ENCODE results near the gene CCR4. TPM values are rescaled to one million over a fixed set of nuclear protein-coding genes. Genes with fewer than 3 reads are reported as not detected.

CCR4 gene
- total and polyA plus RNA-seq, 2 of the 8 experiments (the other 6 are each of a cell fraction or from before 2014, with no cell fraction given) = 0.11 to 0.15 TPM

DNA sequence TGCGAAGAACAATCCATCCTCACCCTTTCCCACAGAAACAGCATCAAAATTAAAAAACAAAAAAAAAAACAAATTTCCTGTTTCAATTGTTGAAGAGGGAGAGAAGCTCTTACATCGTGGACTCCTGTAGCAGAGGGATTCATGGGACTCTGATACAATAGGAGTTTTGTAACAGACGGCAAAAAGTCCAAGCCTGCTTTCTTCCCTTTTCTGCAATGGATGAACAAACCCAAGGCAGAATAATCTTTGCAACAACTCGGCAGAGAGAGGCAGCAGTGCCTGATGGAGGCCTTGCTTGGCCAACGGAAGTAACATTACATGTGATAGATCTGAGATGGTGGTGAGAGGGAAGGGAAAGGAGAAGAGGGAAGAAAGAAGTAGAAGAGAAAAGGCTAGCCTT is 26.9 kb downstream of the CCR4 start:
- H2BK20ac ChIP-seq (ENCODE audit: low read length) = no peak overlapping the region
- H2BK12ac ChIP-seq (ENCODE audit: low read depth, low read length) = no peak overlapping the region
- ChIA-PET POLR2A (ENCODE audit: partially characterized antibody) (interaction anchor here (0.6 kb wide), 2 partner anchors 40 to 160 kb away, joined by 3 read pairs; partner anchors contain the start of gene TRIM71), CTCF (ENCODE audit: partially characterized antibody) (interaction anchor here (0.7 to 4.3 kb wide), 2 partner anchors 11 to 30 kb away, joined by 3 to 25 read pairs; no protein-coding TSS in a partner anchor)
- no peak overlapping the region for H2AFZ ChIP-seq (ENCODE audit: low read length)
- H2AK5ac ChIP-seq (ENCODE audit: low read depth, low read length) = no peak overlapping the region
- no peak overlapping the region for H3K56ac ChIP-seq (replicated peaks; ENCODE audit: insufficient read length, low read depth, low read length)
- H3K79me1 ChIP-seq (ENCODE audit: low read depth, low read length) = no peaks in the 10 kb centered on the region
- no peaks in the 10 kb centered on the region for H3K9me3 ChIP-seq (ENCODE audit: insufficient read depth in 2 of 2, low read depth in 1 of 2, low read length in 1 of 2)
- no peaks in the 10 kb centered on the region for H4K20me1 ChIP-seq (replicated peaks in 1 of 2; ENCODE audit: control insufficient read depth in 1 of 2, insufficient read depth in 2 of 2, low read length in 2 of 2)
- no peak overlapping the region for H3K4ac ChIP-seq (replicated peaks; ENCODE audit: insufficient read length, low read depth, low read length)
- TF ChIP-seq GTF2F1 (IDR thresholded peaks at IDR 0.05; ENCODE audit: borderline replicate concordance, low read depth, low read length) (no peak), SIX5 (IDR thresholded peaks at IDR 0.05; ENCODE audit: low read depth, low read length) (no peak), JUN (IDR thresholded peaks at IDR 0.05; ENCODE audit: low read depth, low read length) (no peak), EGR1 (IDR thresholded peaks at IDR 0.05; ENCODE audit: borderline replicate concordance, low read depth, low read length) (no peak), TAF1 (IDR thresholded peaks at IDR 0.05; ENCODE audit: low read depth, low read length) (no peak), POU5F1 (IDR thresholded peaks at IDR 0.05; ENCODE audit: low read depth, low read length) (no peak)
- H3K4me1 ChIP-seq (replicated peaks in 1 of 4; ENCODE audit: control insufficient read depth in 3 of 4, insufficient read depth in 4 of 4, low read length in 3 of 4) = 0 out of 7 replicates have a peak, but pooled peaks cover 0 to 2% (median 0%) of the 10 kb centered on the region in 4 experiments
- no peaks in the 10 kb centered on the region for H3K36me3 ChIP-seq (ENCODE audit: control insufficient read depth in 2 of 4, insufficient read depth in 4 of 4, low read length in 3 of 4)
- no peak overlapping the region for H3K23ac ChIP-seq (ENCODE audit: insufficient read length)
- H3K9ac ChIP-seq (replicated peaks in 1 of 4; ENCODE audit: extremely low read depth in 1 of 4, low read depth in 3 of 4, low read length in 3 of 4) = no peak overlapping the region
- no peaks in the 10 kb centered on the region for H3K27me3 ChIP-seq (replicated peaks in 1 of 4; ENCODE audit: control insufficient read depth in 3 of 4, extremely low read depth in 1 of 4, insufficient read depth in 3 of 4, low read length in 3 of 4)
- H3K23me2 ChIP-seq (ENCODE audit: low read depth, low read length) = no peaks in the 10 kb centered on the region
- no peak overlapping the region for H3K18ac ChIP-seq (ENCODE audit: extremely low read depth, low read length)
- H3K79me2 ChIP-seq (ENCODE audit: control insufficient read depth in 1 of 2, insufficient read depth in 2 of 2, low read length in 2 of 2) = no peaks in the 10 kb centered on the region
- H2BK5ac ChIP-seq (ENCODE audit: low read depth, low read length) = no peak overlapping the region
- FAIRE-seq (no peak), DNase-seq (ENCODE audit: low read depth in 1 of 2, low spot score in 2 of 2) (no peak)
- no peak overlapping the region for H3K4me3 ChIP-seq (ENCODE audit: extremely low read depth in 1 of 4, insufficient read depth in 2 of 4, low read depth in 3 of 4, low read length in 4 of 4)
- no peak overlapping the region for H3K27ac ChIP-seq (ENCODE audit: low read depth, low read length)
- no peak overlapping the region for H4K91ac ChIP-seq (replicated peaks; ENCODE audit: insufficient read length, low read length)
- no peak overlapping the region for H4K5ac ChIP-seq (ENCODE audit: insufficient read length, low read depth, low read length)
- no peak overlapping the region for H2BK15ac ChIP-seq (ENCODE audit: low read length)
- no peak overlapping the region for H3K14ac ChIP-seq (ENCODE audit: insufficient read length)
- H4K8ac ChIP-seq (ENCODE audit: extremely low read depth, insufficient read depth, low read length) = no peak overlapping the region
- H2BK120ac ChIP-seq (replicated peaks; ENCODE audit: low read depth, low read length) = no peak overlapping the region
- H3K4me2 ChIP-seq (ENCODE audit: insufficient read depth in 1 of 2, low read depth in 2 of 2, low read length in 2 of 2) = no peak overlapping the region
- WGBS, 2 experiments (ENCODE audit: extremely low coverage in 1 of 2, insufficient coverage in 1 of 2, insufficient read length in 1 of 2, insufficient replicate concordance in 2 of 2, low coverage in 1 of 2, low lambda C conversion rate in 2 of 2, missing lambda C conversion rate in 1 of 2) = 84% methylated on average over 5 of the region's 5 CpGs; no CpG with 5 or more reads in 1 of the 2 experiments

All from H1 (cell line).